NCI-H1417 (cell line): ENCODE data around the gene CCDC117.

Experiments
- DNase-seq, 3 experiments: peaks; one replicate each; lab custom pipeline; 2025; lab: John Stamatoyannopoulos, UW

Gene CCDC117

GRCh38 chr22:28769394-28770085 lies 3.0 kb upstream of the CCDC117 start:
- DNase-seq, result no peak

DNA sequence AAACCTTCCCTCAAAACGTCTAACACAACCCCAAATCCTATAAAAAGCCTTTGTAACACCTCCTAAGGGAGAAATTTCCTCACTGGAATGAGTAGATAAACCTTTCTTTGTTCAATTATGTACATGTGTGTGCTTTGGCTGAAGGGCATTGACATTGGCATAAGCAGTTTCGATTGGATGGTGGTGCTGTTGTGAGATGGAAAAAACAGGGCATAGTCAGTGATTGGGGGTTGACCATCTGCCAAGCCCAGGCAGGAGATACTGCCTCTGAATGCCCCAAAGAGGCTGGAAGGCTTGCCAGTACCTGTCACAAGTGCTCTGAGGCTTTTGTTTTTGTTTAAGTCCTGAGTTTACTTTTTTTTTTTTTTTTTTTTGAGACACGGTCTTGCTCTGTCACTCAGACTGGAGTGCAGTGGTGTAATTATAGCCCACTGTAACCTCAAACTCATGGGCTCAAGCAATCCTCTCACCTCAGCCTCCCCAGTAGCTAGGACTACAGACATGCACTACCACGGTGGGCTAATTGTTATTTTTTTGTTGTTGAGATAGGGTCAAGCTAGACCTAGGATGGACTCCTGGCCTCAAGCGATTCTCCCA lies 1.2 kb upstream of the CCDC117 start:
- no peak for DNase-seq

- peak in 1 of 3 experiments; percentile 26 for DNase-seq
These were observed 969 bp downstream of the CCDC117 start for GRCh38 chr22:28773461-28773867.

DNA sequence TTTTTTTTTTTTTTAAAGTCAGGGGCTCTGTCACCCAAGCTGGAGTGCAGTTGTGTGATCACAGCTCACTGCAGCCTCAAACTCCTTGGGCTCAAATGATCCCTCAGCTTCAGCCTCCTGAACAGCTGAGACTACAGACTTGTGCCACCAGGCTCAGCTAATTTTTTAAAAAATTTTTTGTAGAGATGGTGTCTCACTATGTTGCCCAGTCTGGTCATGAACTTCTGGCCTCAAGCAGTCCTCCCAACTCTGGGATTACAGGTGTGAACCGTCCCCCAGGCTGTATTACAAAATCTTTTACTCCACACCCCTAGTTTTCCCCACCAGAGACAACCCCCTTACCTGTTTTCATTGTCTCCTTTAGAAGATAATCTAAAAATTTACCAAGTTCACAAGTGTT lies 1.9 kb downstream of the CCDC117 start:
- DNase-seq, result no peak

GRCh38 chr22:28779833-28780232 lies 7.3 kb downstream of the CCDC117 start:
- no peak for DNase-seq

DNA sequence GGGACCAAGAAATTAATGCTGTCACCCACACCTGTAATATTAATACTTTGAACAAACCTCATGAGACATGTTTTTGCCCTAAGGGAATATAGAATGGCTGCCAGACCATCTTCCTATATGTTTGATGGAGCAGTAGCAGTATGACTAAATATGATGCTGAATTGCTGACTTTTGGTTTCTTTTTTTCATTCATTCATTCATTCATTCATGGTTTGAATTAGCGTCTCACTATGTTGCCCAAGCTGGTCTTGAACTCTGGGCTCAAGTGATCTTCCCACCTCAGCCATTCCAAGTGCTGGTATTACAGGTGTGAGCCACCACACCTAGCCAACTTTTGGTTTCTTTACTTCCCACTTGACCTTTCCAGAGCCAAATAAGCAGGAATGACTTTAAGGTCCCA lies 7.8 kb downstream of the CCDC117 start:
- DNase-seq, result no peak

DNA sequence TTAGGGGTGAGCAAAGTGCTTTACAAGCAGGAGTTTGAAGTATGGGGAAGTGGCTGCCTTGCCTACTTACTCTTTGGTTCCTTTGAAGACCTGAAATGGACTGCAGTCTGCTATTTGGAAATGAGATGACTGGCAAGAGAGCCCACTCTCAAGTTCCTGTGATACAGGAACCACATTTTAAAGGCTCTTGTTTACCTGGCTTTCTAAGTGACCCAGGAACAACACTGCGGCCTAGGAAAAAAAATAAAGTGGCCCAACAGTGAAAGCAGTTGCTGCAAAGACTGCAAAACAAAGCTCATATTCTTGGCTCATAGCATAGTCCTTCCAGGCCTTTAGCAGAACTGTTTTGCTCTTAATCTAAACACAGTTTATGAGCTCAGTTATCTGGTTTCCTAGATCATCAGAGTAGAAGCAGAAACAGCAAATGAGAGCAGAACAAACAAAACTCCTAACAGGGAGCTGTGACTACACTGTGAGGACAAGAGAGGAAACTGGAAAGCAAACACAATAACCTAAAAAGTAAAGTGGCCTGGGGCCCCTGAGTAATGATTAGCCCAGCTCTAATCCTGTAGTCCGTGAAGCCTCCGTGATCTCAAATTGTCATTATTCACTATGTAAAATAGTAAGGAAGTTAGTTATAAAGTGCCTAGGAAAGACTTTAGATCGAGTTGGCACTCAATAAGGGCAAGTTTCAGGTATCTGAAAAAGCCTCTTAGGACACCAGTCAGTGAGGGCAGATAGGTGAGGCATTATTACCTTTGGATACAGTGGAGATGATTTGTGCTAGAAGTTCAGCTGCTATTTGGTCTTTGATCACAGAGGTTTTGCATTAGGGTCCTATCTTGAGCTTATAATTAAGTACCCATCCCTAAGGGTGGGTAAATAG lies 11.5 kb downstream of the CCDC117 start:
- DNase-seq, result no peak

GRCh38 chr22:28788601-28789000 lies 16.1 kb downstream of the CCDC117 start:
- DNase-seq, result peak in 1 of 3 experiments; percentile 2

GRCh38 chr22:28791124-28791523 lies 18.6 kb downstream of the CCDC117 start:
- no peak for DNase-seq

GRCh38 chr22:28791841-28792490 lies 19.5 kb downstream of the CCDC117 start:
- DNase-seq, result peak in 1 of 3 experiments; percentile 35

DNA sequence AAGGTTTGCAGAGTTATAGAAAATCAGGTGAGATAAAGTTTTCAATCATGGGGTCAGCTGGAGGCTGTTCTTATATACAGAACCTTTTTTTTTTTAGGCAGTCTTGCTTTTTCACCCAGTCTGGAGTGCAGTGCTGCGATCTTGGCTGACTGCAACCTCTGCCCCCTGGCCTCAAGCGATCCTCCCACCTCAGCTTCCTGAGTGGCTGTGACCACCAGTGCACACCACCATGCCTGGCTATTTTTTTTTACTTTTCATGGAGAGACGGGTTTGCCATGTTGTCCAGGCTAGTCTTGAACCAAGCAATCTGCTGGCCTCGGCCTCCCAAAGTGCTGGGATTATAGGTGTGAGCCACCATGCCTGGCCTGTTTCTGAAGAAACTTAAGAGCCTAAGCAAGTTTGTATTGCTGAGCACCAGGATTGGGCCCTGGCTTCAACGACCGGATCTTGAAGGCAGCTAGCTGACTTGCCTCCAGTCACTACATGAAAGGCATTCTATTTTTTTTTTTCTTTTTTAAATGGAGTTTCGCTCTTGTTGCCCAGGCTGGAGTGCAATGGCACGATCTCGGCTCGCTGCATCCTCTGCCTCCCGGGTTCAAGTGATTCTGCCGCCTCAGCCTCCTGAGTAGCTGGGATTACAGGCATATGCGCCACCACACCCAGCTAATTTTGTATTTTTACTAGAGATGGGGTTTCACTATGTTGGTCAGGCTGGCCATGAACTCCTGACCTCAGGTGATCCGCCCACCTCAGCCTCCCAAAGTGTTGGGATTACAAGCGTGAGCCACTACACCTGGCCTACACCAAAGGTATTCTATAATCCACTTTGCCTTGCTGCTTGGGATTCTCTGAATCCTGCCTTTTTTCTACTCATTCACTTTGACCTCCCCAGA lies 20.2 kb downstream of the CCDC117 start:
- DNase-seq, result no peak

DNA sequence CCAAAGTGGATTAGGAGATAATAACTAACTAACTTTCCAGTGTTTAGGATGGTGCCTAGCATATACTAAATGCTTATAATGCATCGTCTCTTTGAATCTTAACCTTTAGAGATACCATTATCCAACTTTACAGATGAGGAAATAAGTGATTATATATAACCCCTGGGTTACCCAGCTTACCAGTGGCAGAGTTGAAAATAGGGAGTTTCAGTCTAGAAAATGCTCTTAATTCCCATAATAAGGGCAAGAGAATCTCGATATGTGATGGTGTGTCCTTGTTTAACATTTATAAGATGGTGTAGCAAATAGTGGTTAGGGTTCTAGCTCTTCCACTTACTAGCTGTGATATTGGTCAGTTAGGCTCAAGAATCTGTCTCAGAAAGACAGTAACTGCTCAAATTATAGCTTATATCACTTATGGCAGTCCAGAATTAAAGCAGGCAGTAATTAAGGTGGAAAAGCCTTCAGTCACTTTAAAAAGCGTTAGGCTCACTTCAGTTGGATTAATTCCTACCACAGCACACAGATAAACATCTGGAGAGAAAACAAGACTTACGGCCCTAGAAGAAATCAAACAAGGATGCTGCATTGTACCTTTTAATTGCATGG lies 21.6 kb downstream of the CCDC117 start:
- DNase-seq, result no peak

GRCh38 chr22:28795071-28795693 lies 22.7 kb downstream of the CCDC117 start:
- no peak for DNase-seq

GRCh38 chr22:28795932-28796856 lies 23.7 kb downstream of the CCDC117 start:
- peak in 1 of 3 experiments; percentile 0 for DNase-seq

DNA sequence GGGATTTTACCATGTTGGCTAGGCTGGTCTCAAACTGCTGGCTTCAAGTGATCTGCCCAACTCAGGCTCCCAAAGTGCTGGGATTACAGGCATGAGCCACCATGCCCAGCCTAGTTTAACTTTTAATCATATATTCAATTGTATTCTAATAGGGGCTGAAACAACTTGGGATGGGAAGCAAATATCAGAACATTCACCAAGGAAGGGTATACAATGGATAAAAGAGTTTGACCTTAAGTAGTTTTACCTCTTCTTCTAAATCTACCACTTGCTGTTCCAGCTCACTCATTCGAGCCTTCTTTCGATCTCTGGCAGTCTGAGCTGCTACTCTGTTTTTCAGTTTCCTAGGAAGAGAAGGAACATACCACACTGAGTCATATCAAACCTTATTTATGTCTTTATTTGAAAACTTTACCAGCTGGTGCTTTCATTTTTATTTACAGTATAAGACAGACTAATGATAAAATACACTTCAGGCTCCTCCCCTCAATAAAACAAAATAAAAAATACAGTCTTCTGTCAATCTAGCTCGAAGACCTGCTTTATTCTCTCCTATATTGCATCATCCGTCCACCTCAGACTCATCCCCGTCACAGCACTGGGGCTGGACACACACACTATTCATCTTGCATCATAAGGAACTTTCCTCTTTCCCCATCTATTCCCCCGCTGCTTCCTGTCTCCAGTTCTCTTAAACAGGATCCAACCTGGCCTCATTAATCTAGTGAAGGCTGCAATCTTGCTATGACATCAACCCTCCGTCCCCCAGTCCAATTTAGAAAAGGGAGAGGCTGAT lies 26.5 kb downstream of the CCDC117 start:
- DNase-seq, result peak in 1 of 3 experiments; percentile 66

- peak in 2 of 3 experiments; percentile 71 to 77 for DNase-seq
These were observed 27.3 kb downstream of the CCDC117 start for GRCh38 chr22:28799606-28800307.

GRCh38 chr22:28800308-28801041 lies 28.0 kb downstream of the CCDC117 start, which contains the start of gene XBP1:
XBP1 (minus strand) TSS chr22:28800569.
- peak; percentile 87 to 91 (median 89) for DNase-seq
